Calu3 (cell line): ENCODE results near the gene RPLP2. TPM values are rescaled to one million over a fixed set of nuclear protein-coding genes. Genes with fewer than 3 reads are reported as not detected.
A peak's percentile ranks its signal among the peaks of the same experiment; 100 is the strongest.

Experiments used
- BruUV-seq: library from RNA; stranded (reverse); fragments of 400-500 nt; replicated peaks from 2 replicates; lab custom pipeline; 2021; lab: Mats Ljungman, UMichigan
- CTCF ChIA-PET: fragments of 300-600 bp; sonication (Branson Sonifier 250); formaldehyde crosslinking; loops from one replicate; lab custom pipeline; 2022; ENCODE audit warnings: antibody characterized with exemption; lab: Charles Lee
- DNase-seq: peaks from one replicate; pipeline ENCODE4 v3.0.0; 2022
- H3K27ac Mint-ChIP-seq: one replicate; pipeline ENCODE4 v1.8.0; 2022; ENCODE audit warnings: mixed read lengths; ENCODE audit not compliant: unreplicated experiment
- H3K27me3 Mint-ChIP-seq: one replicate; pipeline ENCODE4 v1.8.0; 2022; ENCODE audit warnings: mixed read lengths; ENCODE audit not compliant: unreplicated experiment
- H3K36me3 Mint-ChIP-seq: one replicate; pipeline ENCODE4 v1.8.0; 2022; ENCODE audit warnings: mild to moderate bottlenecking, moderate library complexity, mixed read lengths; ENCODE audit not compliant: insufficient read depth, unreplicated experiment
- H3K4me1 Mint-ChIP-seq: one replicate; pipeline ENCODE4 v1.8.0; 2022; ENCODE audit warnings: mild to moderate bottlenecking, low read depth, mixed read lengths; ENCODE audit not compliant: unreplicated experiment
- H3K4me3 Mint-ChIP-seq: one replicate; pipeline ENCODE4 v1.8.0; 2022; ENCODE audit warnings: mild to moderate bottlenecking, low read depth, moderate library complexity, mixed read lengths; ENCODE audit not compliant: unreplicated experiment
- H3K9me3 Mint-ChIP-seq: one replicate; pipeline ENCODE4 v1.8.0; 2022; ENCODE audit warnings: low read depth, mixed read lengths; ENCODE audit not compliant: unreplicated experiment
- CTCF ChIP-seq: fragments of 200-600 bp; IDR thresholded peaks from one replicate; pipeline ENCODE4 v1.8.0; 2022; ENCODE audit warnings: antibody characterized with exemption; ENCODE audit not compliant: unreplicated experiment
- intact Hi-C: fragments of 100-400 bp; cut with micrococcal nuclease; formaldehyde crosslinking; loops from one replicate; pipeline ENCODE4 v1.10.0; 2022; ENCODE audit not compliant: unreplicated experiment
- total RNA-seq: library from RNA; stranded (reverse); gene quantifications from 2 replicates; pipeline ENCODE4 v1.2.3, GENCODE V29; 2022

RPLP2 gene
- total RNA-seq, 1 experiment from 2014 or later = 1,381 TPM

- Mint-ChIP-seq H3K36me3 (peaks cover 88% of the 10 kb centered on the region), H3K27ac (no peak overlapping the region), H3K4me1 (peaks cover 45% of the 10 kb centered on the region), H3K9me3 (no peaks in the 10 kb centered on the region), H3K27me3 (no peaks in the 10 kb centered on the region), H3K4me3 (peak overlapping the region; percentile 78)
- no peak for DNase-seq
- BruUV-seq = no TSS peak
- no peak for TF ChIP-seq CTCF
- intact Hi-C loops = no loop called here
- CTCF ChIA-PET = no interaction called here
Measured at GRCh38 chr11:826836-827145, 17.0 kb downstream of the RPLP2 start.

GRCh38 chr11:827146-827896, 17.6 kb downstream of the RPLP2 start:
- BruUV-seq = no TSS peak
- Mint-ChIP-seq H3K9me3 (no peaks in the 10 kb centered on the region), H3K4me1 (peaks cover 44% of the 10 kb centered on the region), H3K36me3 (peaks cover 88% of the 10 kb centered on the region), H3K27ac (peak overlapping the region; percentile 75), H3K27me3 (no peaks in the 10 kb centered on the region), H3K4me3 (peak overlapping the region; percentile 78)
- intact Hi-C loops = no loop called here
- peak; percentile 71 for DNase-seq
- TF ChIP-seq CTCF = no peak
- CTCF ChIA-PET = interaction anchor here (0.9 kb wide), 1 partner anchor 19 kb away, joined by 3 read pairs; no protein-coding TSS in a partner anchor

GRCh38 chr11:827897-828192, 18.1 kb downstream of the RPLP2 start, which contains the start of gene CRACR2B:
Gene CRACR2B, plus strand, starts transcription at chr11:827919. Its CDS starts 689 bp downstream, at chr11:828608.
- TF ChIP-seq CTCF = no peak
- intact Hi-C loops = no loop called here
- CTCF ChIA-PET = interaction anchor here (0.9 kb wide), 1 partner anchor 19 kb away, joined by 3 read pairs; no protein-coding TSS in a partner anchor
- Mint-ChIP-seq H3K36me3 (peaks cover 88% of the 10 kb centered on the region), H3K27ac (peak within 1 kb of the TSS; percentile 75), H3K4me3 (peak within 1 kb of the TSS; percentile 78), H3K9me3 (no peaks in the 10 kb centered on the region), H3K4me1 (peaks cover 45% of the 10 kb centered on the region), H3K27me3 (no peaks in the 10 kb centered on the region)
- no peak for DNase-seq
- BruUV-seq = no TSS peak

GRCh38 chr11:828506-829175, 18.9 kb downstream of the RPLP2 start:
- TF ChIP-seq CTCF = no peak
- Mint-ChIP-seq H3K4me1 (peaks cover 45% of the 10 kb centered on the region), H3K9me3 (no peaks in the 10 kb centered on the region), H3K4me3 (peak overlapping the region; percentile 78), H3K27me3 (no peaks in the 10 kb centered on the region), H3K36me3 (peaks cover 87% of the 10 kb centered on the region), H3K27ac (peak overlapping the region; percentile 75)
- DNase-seq = no peak
- intact Hi-C loops = no loop called here
- no TSS peak for BruUV-seq
- CTCF ChIA-PET = no interaction called here
